HG03354 (cell line): Measurements from ENCODE around the gene NME3.

Source experiments
- ATAC-seq: cut with Tn5 transposase; IDR thresholded peaks from one replicate; pipeline ENCODE4 v1.9.1; 2021; ENCODE audit warnings: mild to moderate bottlenecking; ENCODE audit not compliant: unreplicated experiment, poor library complexity, severe bottlenecking

Gene NME3

DNA sequence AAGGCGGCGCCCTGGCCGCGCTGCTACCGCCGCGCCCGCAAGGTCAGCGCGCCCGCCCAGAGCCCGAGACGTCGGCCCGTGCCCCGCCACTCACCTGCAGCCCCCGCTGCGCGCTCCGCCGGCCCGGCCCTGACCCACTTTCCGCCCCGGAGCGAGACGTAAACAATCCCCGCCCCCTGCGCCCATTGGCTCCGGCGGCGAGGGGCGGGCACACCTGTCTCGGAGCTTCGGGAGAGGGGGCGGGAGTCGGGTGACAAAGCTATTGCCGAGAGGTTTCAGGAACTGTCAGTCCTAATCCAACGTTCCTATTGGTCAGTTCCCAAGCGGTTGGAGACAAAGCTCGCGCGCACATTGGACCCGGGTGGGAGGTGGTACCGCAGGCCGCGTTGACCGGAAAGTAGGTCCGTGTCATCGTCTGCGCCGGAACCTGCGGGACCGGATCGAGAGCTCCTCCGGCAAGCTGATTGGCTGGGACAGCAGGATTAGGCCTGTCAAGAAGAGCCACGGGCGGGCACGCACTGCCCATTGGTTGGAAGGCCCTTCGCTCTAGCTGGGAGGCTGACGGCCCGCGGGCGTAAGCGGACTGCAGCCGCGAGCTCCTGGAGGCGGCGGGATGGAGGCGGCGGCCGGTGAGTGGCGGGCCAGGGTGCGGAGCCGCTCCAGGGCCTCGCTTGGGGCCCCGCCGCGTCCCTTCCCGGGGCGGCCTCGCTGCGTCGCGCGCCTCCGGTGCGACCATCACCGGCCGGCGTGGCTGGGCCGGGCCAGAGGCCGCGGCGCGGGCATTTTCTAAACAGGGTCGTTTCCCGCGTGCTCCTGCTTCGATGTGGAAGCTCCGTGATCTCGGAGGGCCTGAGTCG, 11.3 kb upstream of the NME3 start, which contains the start of the genes NUBP2 and SPSB3:
NUBP2 (plus strand) TSS at position 553 of the 857 bp plus-strand sequence; CDS start at position 614, 61 bp downstream.
SPSB3 (minus strand) TSS at position 164 of the 857 bp plus-strand sequence. CDS start 1,088 bp downstream, outside the sequence.
- ATAC-seq, result peak; percentile 88

DNA sequence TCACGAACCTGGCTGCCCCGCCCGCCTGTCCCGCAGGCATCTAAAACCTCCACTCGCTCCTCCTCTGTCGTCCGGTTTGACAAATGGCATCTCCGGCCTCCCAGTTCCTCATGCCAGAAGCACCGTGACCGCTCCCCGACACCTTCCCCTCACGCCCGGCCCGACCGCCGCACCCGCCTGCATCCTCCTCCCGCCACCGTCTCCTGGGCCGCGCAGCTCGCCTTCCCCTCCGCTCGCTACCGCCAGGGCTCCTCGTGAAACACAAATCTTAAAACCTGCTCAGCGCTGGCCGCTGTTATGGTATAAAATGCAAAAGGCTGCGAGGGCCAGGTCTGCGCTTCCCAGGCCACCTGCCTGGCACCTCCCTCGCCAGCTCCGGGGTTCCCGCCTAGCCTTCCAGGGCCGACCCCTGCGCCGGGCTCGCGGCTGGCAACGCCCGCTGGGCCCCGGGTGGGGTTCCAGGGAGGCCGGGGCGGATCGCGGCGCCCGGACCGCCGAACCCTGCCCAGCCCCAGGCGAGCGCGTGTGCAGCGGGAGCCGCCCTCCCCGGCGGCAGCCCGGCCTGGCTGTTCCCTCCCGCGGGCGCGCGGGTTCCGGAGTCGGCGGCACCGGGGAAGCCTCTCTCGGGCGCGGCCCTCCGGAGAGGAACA, 10.5 kb upstream of the NME3 start:
- ATAC-seq, result peak; percentile 11

DNA sequence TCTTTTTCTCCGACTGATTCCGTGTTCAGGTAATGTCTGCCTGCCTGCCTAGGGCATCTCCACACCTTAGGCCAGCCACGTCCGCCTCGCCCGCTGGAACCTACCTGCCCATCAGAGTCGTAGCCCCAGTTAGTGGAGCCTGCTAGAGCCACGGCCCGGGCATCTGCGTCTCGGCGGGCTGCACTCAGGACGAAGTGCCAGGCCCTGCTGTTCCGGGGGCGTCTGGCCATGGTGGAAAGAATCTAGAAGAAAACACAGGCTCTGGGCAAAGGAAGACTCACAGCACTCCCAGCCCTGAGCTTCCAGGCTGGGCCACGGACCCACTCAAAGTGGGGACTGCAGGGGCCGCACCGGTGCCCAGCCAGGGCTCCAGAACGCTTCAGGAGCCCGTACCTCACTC, 9.9 kb upstream of the NME3 start:
- no peak for ATAC-seq

DNA sequence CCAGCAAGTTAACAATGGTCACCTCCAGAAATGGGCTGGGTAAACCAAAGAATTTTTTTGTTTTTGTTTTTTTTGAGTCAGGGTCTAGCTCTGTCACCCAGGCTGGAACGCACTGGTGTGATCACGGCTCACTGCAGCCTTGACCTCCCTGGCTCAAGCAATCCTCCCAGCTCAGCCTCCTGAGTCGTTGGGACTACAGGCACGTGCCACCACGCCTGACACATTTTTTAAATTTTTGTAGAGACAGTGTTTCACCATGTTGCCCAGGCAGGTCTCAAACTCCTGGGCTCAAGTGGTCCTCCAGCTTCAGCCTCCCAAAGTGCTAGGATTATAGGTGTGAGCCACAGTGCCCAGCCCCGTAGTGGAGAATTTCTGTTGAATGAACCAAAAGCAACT, 9.3 kb upstream of the NME3 start:
- ATAC-seq, result no peak

DNA sequence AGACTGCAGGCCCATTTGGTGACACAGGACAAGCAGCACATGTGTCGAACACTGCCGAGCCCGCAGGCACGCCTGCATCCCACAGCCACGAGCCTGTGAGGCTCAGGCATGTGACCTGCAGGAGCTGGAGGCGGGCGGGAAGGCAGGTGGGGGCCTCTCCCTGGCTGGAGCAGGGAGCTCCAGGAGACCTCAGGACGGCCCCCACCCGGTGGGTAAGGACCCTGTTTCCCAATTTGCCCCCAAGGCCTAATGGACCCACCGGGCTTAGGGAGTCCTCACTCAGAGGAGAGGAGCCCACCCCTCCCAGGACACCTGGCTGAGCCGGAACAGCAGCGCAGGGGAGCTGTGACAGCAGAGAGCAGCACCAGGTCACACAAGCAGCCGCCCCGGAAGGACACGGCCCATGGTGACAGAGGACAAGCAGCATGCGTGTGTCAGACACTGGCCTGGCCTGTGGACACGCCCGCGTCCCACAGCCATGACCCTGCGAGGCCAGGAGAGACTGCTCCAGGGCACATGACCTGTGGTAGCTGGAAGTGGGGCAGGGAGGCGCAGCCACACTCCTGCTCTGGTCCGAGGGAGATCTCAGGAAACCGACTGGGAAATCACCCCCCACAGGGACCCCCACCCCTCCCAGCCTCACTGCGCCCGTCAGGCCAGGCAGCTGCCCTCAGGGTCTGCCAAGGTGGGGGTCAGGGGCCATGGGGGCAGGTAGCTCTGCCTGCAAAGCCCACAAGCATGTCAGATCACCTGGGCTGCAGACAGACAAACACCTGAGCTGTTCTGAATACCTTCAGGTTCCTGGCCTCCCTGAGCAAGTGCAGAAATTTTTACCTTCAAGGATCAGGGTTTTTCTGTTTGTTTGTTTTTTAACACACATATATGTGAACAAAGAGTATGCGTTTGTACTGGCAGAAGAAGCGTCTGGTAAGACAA, 8.7 kb upstream of the NME3 start:
- no peak for ATAC-seq

DNA sequence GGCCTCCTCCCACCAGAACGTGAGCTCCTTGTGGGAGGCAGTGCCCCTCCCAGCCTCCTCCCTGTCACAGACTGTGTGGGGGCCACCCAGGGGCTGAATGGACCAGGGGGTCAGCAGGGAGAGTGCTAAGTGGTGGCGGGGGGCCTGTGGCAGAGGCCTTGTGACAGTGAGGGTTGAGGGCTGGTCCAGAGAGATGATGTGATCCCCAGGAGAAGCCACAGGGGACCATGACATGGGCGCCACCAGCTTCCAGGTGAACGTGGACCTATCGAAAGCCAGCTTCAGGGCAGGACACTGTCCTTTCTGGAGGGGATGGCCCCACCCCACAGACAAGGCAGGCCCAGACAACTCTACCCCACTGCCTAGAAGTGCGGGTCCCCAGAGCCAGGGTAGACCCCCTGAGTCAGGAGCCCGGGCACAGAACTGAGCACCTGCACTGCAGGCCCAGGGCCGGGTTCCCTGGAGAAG, 7.9 kb upstream of the NME3 start:
- ATAC-seq, result no peak

DNA sequence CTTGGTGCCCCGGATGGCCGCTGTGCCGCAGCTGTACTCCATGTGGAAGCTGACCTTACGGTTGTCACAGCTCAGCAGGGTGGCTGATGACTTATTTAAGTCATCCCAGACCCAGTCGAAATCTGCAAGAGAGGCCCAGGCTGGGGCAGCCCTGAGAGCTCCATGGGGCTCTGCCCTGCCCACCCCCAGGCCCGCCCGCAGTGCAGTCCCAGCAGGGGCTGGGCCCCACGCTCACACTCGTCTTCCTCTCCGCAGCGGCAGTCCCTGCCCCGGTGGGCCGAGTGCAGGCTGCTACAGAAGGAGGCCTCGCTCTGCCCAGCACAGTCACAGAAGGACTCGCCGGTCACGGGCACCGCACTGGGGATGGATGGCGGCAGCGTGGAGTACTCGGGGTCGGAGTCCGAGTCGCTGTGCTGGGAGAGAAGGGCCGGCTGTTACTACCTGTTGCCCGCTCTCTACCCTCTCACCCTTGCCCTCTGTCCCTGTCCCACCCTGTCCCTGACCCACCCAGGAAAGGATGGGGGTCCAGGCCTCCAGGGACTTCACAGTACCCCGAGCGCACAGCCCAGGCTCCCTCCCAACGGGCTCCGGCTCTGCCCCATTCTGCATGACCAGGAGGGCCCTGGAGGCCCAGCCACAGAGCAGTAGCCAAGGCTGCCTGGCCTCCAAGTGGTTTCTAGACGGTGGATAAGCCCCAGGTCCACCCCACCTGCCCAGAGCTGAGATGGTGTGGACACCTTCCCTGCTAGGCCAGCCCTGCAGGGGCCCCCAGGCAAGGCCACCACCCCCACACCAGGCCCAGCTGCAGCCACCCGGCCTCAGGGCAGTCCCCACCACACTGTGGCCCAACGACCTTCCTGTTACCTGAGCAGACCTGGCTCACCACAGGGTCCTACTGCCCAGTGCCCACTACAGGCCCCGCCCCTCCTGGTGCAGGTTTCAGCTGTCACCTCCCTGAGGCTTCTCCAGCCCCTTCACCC, 7.1 kb upstream of the NME3 start:
- no peak for ATAC-seq

DNA sequence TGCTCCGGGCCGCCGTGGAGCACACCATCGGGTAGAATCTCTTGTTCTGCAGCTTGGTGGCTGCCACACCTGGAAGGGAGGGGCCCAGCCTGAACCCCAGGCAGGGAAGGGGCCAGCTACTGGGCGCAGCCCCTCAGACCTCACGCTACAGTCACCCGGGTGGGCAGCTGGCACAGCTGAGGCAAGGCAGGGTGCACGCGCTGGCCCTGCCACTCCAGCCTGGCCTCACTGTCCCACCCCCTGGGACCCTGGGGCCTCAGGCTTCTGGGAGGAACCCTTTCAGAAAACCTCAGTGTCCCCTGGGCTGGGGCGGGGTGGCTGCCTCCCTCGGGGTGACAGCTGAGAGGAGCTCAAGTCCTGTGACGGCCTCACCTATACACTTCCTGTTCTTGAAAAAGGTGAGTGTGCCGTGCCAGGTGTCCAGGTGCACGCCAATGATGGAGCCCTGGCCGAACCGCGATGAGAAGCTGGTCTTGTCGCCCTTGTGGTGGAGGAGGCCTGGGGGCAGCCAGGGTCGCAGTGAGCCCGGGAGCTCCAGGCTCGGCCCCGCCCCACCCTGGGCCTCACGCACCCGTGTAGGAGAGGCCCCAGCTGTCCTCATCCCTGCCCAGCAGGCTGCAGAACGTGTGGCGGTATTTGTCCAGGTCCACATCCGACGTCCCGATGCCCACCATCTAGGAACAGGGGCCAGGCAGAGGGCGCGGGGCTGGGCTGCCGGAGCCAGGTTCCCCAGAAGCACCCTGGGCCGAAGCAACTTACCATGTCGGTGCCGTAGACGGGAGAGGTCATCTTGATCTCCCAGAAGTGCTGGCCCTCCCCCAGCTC, 6.2 kb upstream of the NME3 start:
- no peak for ATAC-seq

DNA sequence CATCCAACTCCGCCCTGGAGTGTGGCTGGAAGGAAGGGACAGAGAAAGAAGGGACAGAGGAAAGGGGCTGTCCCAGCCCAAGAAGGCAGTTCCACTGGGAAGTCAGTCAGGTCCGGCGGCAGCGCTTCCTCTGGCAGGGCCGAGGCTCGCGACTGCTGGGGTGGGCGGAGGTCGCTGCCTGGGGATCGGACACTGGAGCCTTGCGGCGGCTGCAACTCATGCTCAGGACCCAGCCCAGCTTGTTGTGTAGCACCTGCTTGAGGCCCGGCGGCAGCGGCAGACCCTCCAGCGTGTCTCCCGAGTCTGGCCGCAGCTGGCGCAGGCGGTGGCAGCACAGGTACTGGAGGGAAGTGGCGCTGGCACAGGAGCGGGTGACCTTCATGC, 5.6 kb upstream of the NME3 start:
- ATAC-seq, result no peak

DNA sequence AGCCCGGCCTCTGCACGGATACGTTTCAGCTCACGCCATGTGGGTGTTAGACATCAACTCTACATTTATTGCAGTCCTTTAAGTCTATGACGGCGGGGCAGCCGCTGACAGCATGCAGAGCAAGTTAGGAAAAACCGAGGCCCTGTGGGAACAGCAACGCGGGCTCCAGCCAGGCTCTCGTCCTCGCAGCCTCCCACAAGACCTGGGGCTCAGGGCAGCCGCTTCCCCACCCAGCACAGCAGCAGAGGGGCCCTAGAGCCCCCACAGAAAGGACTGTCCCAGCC, 5.3 kb upstream of the NME3 start:
- ATAC-seq, result no peak

DNA sequence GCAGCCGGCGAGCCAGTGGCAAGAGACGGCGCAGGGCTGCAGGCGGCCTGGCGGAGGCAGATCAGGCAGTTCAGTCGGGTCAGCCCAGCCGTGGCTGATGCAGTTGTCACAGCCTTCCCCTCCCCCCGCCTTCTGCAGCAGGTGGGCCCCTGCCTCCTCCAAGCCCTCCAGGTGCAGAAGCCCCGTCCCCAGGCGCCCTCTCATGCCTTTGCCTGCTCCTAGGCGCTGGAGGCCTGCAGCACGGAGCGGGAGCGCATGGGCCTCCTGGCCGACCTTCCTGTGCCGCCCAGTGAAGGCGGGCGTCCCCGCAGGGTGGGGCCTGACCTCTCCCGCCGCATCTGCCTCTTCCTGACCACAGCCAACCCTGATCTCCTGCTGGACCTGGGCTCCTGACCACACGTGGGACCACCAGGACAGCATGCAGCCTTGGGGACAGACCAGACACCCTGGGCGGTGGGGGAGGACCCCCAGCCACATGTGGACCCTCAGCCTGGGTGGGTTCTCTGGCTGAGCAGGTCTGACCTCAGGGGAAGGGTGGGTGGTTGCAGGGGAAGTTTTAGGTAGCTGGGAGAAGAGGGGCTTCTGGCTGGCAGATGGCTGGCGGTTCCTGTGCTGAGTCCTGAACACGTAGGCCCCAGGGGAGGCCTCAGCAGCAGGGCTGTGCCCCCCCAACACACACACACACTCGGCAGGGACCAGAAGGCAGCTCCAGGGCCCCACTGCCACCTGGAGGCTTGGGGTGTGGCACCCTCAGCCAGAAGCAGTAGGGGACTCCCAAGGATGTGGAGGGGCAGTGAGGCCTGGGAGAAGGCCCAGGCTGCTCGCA, 4.7 kb upstream of the NME3 start:
- ATAC-seq, result no peak

DNA sequence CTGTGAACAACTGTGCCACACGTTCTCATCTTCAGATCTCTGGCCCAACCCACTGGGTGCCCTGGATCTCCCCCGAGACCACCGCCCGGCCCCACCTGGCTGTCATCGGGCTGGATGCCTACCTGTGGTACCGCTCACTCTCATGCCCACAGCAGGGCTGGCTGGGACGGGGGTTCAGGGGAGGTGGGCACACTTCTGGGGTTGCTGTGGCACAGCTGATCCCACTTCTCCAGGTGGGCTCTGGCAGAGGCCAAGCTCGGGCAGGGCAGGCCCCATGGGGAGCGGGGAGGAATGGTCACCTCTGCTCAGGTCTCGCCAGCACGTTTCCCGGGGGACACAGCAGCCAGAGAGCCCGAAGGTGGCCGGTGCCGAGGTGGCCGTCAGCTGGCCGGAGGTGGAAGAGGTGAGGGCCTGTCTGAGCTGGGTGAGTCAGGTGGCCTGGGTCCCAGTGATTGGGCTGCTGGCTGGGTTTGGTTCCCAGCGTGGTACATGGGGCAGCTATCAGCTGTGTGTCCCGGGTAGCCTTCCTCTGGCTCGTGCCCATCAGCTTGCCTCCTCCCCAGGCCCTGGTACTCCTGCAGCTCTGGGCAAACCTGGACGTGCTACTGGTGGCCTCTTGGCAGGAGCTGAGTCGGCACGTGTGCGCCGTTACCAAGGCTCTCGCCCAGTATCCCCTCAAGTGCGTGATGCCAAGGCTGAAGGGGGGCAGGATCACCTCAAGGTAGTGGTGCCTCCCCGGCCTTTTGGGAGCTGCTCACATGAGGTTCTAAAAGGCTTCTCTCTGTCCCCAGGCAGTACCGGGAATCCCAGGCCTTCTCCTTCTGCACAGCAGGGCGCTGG, 3.9 kb upstream of the NME3 start:
- ATAC-seq, result no peak

DNA sequence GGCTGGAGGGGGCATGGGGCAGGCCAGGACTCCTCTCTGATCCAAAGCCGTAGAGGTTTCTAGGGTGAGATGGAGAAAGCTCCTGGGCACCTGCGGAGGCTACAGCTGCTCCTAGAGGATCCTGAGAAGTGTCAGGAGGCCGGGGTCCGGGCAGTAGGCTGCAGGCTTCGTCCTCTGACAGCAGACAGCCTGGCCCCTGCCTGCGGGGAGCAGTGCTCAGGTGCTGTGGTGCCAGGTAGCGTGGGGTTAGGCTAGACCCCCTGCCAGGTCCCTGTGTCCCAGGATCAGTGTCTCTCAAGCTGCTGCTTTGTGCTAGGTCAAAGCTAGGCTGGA, 3.1 kb upstream of the NME3 start:
- ATAC-seq, result no peak

DNA sequence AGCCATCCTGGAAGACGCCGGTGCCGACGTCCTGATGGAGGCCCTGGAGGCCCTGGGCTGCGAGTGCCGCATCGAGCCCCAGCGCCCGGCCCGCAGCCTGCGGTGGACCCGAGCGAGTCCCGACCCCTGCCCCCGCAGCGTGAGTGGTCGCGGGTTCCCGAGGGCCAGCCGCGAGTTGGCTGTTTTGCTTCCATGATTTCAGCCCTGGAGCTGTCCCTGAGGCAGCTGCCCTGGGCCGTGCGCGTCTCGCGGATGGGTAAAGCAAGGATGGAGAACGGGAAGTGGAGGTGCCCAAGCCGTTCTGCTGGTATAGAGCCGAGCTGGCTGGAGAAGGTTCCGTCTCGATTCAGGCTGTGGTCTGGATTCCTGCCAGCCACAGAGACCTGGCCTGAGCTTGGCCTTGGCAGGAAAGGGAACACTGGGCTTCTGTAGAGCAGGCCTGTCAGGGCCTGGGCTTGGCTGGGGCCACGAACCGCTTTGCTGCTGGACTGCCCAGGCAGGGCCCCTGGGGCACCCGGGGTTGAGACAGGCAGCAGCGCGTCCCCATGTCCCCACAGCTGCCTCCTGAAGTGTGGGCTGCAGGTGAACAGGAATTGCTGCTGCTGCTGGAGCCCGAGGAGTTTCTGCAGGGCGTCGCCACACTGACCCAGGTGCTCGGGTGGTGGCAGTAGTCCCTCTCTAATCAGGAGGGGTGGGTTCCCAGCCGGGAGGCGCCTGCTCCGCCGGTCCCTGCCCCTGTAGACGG, 2.5 kb upstream of the NME3 start:
- ATAC-seq, result no peak

DNA sequence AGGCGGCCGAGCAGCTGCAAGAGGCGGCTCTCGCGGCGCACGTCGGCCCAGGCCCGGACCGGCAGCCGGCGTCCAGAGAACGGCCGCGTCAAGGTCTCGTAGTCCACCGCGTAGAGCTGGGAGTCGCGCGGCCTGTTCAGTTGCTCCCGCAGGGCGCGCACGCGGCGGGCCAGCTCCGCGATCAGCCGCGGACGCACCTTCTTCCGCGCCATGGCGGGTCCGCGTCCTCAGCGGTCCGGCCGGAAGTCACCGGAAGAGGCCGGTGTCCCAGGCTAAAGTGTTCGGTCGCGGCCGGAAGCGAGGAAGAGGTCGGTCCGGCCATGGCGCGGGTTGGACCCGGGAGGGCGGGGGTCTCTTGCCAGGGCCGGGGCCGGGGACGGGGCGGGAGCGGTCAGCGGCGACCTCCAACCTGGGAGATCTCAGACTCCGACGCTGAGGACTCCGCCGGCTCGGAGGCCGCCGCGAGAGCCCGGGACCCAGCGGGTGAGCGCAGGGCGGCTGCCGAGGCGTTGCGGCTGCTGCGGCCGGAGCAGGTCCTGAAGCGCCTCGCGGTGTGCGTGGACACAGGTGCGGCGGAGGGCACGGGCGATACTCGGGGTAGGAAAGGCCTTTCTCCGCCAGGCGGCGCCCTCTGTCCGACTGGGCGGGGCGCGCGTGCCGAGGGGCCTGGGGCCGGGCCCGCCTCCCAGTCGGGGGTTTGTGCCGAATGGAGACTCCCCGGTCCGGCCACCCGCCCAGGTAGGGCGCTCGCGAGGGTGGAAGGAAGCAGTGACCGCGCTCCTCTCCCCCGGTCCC, 1.8 kb upstream of the NME3 start, which contains the start of gene MRPS34:
MRPS34 (minus strand) TSS at position 227 of the 795 bp plus-strand sequence; CDS start at position 212, 15 bp downstream.
- ATAC-seq, result peak; percentile 58
